Astrocyte (in vitro differentiated cells and primary cell): ENCODE data around the gene GPC3. TPM values are rescaled to one million over a fixed set of nuclear protein-coding genes. Genes with fewer than 3 reads are reported as not detected.
A peak's percentile ranks its signal among the peaks of the same experiment; 100 is the strongest.

Experiments
- DNase-seq: peaks from one replicate; pipeline ENCODE4 v3.0.0-alpha.2; 2010; ENCODE audit warnings: low read depth
- FAIRE-seq: peaks from 2 replicates; lab custom pipeline; 2011; peaks lifted over from hg19 to GRCh38; lab: Jason Lieb, UNC
- H2AFZ ChIP-seq: 2 replicates; pipeline ENCODE4 v1.6.0; 2012; ENCODE audit warnings: low read depth, low read length, inconsistent platforms
- H3K27ac ChIP-seq: 2 replicates; pipeline ENCODE4 v1.5.1; 2011; ENCODE audit warnings: low read depth, low read length, inconsistent platforms
- H3K27me3 ChIP-seq: 2 replicates; pipeline ENCODE4 v1.6.0; 2011; ENCODE audit warnings: low read length, inconsistent platforms; ENCODE audit not compliant: insufficient read depth
- H3K36me3 ChIP-seq: 2 replicates; pipeline ENCODE4 v1.5.1; 2011; ENCODE audit warnings: low read length, inconsistent platforms; ENCODE audit not compliant: insufficient read depth
- H3K4me1 ChIP-seq: 2 replicates; pipeline ENCODE4 v1.5.1; 2011; ENCODE audit warnings: low read length, inconsistent platforms; ENCODE audit not compliant: insufficient read depth
- H3K4me2 ChIP-seq: 2 replicates; pipeline ENCODE4 v1.6.0; 2012; ENCODE audit warnings: low read length, inconsistent platforms
- H3K4me3 ChIP-seq: 2 replicates; pipeline ENCODE4 v1.5.1; 2011; ENCODE audit warnings: low read depth, mild to moderate bottlenecking, low read length, inconsistent platforms; ENCODE audit not compliant: insufficient read depth
- H3K79me2 ChIP-seq: 2 replicates; pipeline ENCODE4 v1.6.0; 2012; ENCODE audit warnings: mild to moderate bottlenecking, low read length, inconsistent platforms; ENCODE audit not compliant: insufficient read depth
- H3K9ac ChIP-seq: 2 replicates; pipeline ENCODE4 v1.6.0; 2012; ENCODE audit warnings: mild to moderate bottlenecking, low read length, inconsistent platforms
- H3K9me3 ChIP-seq: 2 replicates; pipeline ENCODE4 v1.5.1; 2012; ENCODE audit warnings: low read depth, mild to moderate bottlenecking, low read length, inconsistent platforms; ENCODE audit not compliant: insufficient read depth
- H4K20me1 ChIP-seq: 2 replicates; pipeline ENCODE4 v1.6.0; 2012; ENCODE audit warnings: low read length, inconsistent platforms; ENCODE audit not compliant: insufficient read depth
- H3K27ac Mint-ChIP-seq: one replicate; pipeline ENCODE4 v1.8.0; 2021; ENCODE audit warnings: mild to moderate bottlenecking, mixed read lengths; ENCODE audit not compliant: unreplicated experiment
- H3K27me3 Mint-ChIP-seq: one replicate; pipeline ENCODE4 v1.8.0; 2021; ENCODE audit warnings: low read depth, mixed read lengths; ENCODE audit not compliant: unreplicated experiment
- H3K36me3 Mint-ChIP-seq: one replicate; pipeline ENCODE4 v1.8.0; 2021; ENCODE audit warnings: low read depth, mixed read lengths; ENCODE audit not compliant: unreplicated experiment
- H3K4me1 Mint-ChIP-seq: one replicate; pipeline ENCODE4 v1.8.0; 2021; ENCODE audit warnings: low read depth, mixed read lengths; ENCODE audit not compliant: unreplicated experiment
- H3K4me3 Mint-ChIP-seq: one replicate; pipeline ENCODE4 v1.8.0; 2021; ENCODE audit warnings: mild to moderate bottlenecking, moderate library complexity, mixed read lengths; ENCODE audit not compliant: unreplicated experiment
- H3K9me3 Mint-ChIP-seq: one replicate; pipeline ENCODE4 v1.8.0; 2021; ENCODE audit warnings: mild to moderate bottlenecking, mixed read lengths; ENCODE audit not compliant: unreplicated experiment
- EZH2 ChIP-seq: IDR thresholded peaks from 2 replicates; pipeline ENCODE4 v1.6.1; 2012; ENCODE audit warnings: mild to moderate bottlenecking, low read length, inconsistent platforms; ENCODE audit not compliant: insufficient read depth
- total RNA-seq: library from RNA; stranded (reverse); gene quantifications from 2 replicates; pipeline ENCODE4 v1.2.1, GENCODE V29; 2021
- TF ChIP-seq, protein P1 (sequence below): IDR thresholded peaks from 2 replicates; pipeline ENCODE4 v1.5.1; 2011; ENCODE audit warnings: low read depth, mild to moderate bottlenecking, inconsistent platforms, low read length, moderate library complexity; ENCODE audit not compliant: insufficient read depth

GPC3 gene
- total RNA-seq, 1 donor from 2014 or later: 8.2 TPM

DNA sequence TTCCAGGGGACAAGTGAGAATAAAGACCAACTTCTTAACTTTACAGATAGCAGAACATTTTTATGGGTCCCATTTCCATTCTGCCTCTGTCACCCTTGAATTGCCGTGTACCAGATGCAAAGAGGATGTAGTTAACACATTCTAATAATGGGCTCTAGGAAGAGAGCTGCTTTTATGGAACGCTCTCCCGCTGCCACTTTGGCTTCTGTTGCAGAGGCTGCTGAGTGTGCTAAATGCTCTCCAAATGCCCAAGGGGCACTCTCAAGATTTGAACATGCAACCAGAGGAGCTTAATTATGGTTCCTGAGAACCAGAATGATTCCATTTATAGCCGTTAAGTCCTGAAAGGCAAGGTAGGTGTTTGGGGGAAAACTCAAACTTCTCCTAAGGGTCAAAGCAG is 28.1 kb upstream of the GPC3 start:
- no peaks in the 10 kb centered on the region for H3K79me2 ChIP-seq
- H3K4me2 ChIP-seq: no peak overlapping the region
- no peaks in the 10 kb centered on the region for H3K27me3 ChIP-seq
- no peak overlapping the region for H2AFZ ChIP-seq
- TF ChIP-seq, protein P1, sequence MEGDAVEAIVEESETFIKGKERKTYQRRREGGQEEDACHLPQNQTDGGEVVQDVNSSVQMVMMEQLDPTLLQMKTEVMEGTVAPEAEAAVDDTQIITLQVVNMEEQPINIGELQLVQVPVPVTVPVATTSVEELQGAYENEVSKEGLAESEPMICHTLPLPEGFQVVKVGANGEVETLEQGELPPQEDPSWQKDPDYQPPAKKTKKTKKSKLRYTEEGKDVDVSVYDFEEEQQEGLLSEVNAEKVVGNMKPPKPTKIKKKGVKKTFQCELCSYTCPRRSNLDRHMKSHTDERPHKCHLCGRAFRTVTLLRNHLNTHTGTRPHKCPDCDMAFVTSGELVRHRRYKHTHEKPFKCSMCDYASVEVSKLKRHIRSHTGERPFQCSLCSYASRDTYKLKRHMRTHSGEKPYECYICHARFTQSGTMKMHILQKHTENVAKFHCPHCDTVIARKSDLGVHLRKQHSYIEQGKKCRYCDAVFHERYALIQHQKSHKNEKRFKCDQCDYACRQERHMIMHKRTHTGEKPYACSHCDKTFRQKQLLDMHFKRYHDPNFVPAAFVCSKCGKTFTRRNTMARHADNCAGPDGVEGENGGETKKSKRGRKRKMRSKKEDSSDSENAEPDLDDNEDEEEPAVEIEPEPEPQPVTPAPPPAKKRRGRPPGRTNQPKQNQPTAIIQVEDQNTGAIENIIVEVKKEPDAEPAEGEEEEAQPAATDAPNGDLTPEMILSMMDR: no peak
- no peak for TF ChIP-seq EZH2
- Mint-ChIP-seq H3K4me1 (no peaks in the 10 kb centered on the region), H3K27me3 (peaks cover 2% of the 10 kb centered on the region), H3K27ac (no peak overlapping the region), H3K9me3 (no peaks in the 10 kb centered on the region), H3K4me3 (no peak overlapping the region), H3K36me3 (no peaks in the 10 kb centered on the region)
- H3K9me3 ChIP-seq: no peaks in the 10 kb centered on the region
- no peak for FAIRE-seq
- H3K4me1 ChIP-seq: no peaks in the 10 kb centered on the region
- no peaks in the 10 kb centered on the region for H3K36me3 ChIP-seq
- no peak overlapping the region for H3K9ac ChIP-seq
- H3K4me3 ChIP-seq: no peak overlapping the region
- DNase-seq: no peak
- H3K27ac ChIP-seq: no peak overlapping the region
- H4K20me1 ChIP-seq: no peaks in the 10 kb centered on the region

DNA sequence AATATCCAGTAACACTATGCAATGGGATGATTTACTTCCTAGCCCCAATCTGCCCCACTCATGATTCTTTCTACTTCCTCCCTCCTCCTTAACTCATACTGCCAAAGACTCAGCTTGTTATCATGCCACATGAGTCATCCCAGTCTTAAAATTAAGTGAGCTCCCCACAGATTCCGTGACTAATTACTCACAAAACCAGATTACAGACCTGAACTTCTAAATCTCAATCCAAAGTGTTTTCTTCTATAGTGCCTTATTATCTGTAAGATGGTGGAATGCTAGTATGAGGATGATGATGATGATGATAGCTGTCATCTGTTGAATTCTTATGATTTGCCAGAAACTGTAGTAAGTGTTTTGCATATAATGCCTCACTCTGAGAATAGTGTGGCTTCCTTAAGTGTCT is 27.7 kb upstream of the GPC3 start:
- no peak for TF ChIP-seq EZH2
- TF ChIP-seq, protein P1: no peak
- no peaks in the 10 kb centered on the region for H3K79me2 ChIP-seq
- no peak overlapping the region for H3K4me2 ChIP-seq
- Mint-ChIP-seq H3K9me3 (no peaks in the 10 kb centered on the region), H3K4me1 (no peaks in the 10 kb centered on the region), H3K27ac (no peak overlapping the region), H3K4me3 (no peak overlapping the region), H3K27me3 (peaks cover 2% of the 10 kb centered on the region), H3K36me3 (no peaks in the 10 kb centered on the region)
- H3K9ac ChIP-seq: no peak overlapping the region
- no peak overlapping the region for H3K27ac ChIP-seq
- no peak overlapping the region for H2AFZ ChIP-seq
- no peaks in the 10 kb centered on the region for H3K9me3 ChIP-seq
- H3K27me3 ChIP-seq: no peaks in the 10 kb centered on the region
- no peaks in the 10 kb centered on the region for H4K20me1 ChIP-seq
- no peak overlapping the region for H3K4me3 ChIP-seq
- no peaks in the 10 kb centered on the region for H3K4me1 ChIP-seq
- FAIRE-seq (peak; percentile 67), DNase-seq (no peak)
- H3K36me3 ChIP-seq: no peaks in the 10 kb centered on the region

DNA sequence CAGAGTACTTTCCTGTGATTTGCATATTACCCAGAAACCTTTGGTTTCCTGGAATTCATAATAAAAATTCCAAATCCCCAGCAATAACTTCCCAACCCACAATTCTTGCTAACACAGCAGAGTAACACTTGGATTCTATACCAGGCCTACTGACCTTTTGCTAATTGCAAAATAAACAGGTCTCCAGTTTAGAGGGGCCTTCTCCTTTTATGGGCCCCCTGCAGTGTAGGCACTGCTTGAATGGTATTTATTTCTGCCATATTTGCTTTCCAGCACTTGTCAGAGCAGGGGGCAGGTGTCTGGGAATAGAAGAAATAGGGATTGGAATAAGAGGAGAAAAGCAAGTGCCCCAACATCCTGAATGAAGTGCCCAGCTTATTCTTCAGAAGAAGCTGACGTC is 25.3 kb upstream of the GPC3 start:
- H3K27ac ChIP-seq: no peak overlapping the region
- no peaks in the 10 kb centered on the region for H3K27me3 ChIP-seq
- TF ChIP-seq, protein P1: no peak
- no peak for TF ChIP-seq EZH2
- Mint-ChIP-seq H3K36me3 (no peaks in the 10 kb centered on the region), H3K27ac (no peak overlapping the region), H3K4me3 (no peak overlapping the region), H3K9me3 (no peaks in the 10 kb centered on the region), H3K4me1 (no peaks in the 10 kb centered on the region), H3K27me3 (no peaks in the 10 kb centered on the region)
- H3K79me2 ChIP-seq: no peaks in the 10 kb centered on the region
- H3K4me3 ChIP-seq: no peak overlapping the region
- no peak overlapping the region for H3K9ac ChIP-seq
- H4K20me1 ChIP-seq: no peaks in the 10 kb centered on the region
- H3K4me1 ChIP-seq: no peaks in the 10 kb centered on the region
- H3K4me2 ChIP-seq: no peak overlapping the region
- DNase-seq (no peak), FAIRE-seq (no peak)
- no peak overlapping the region for H2AFZ ChIP-seq
- no peaks in the 10 kb centered on the region for H3K9me3 ChIP-seq
- no peaks in the 10 kb centered on the region for H3K36me3 ChIP-seq
